Mucosa of stomach (tissue), 1 donor: ENCODE measurements around the gene RASGRP3.

Experiments used
- H3K27me3 ChIP-seq: one replicate; pipeline ENCODE4 v1.7.0; 2013; ENCODE audit warnings: mild to moderate bottlenecking, low read length; ENCODE audit not compliant: control insufficient read depth, insufficient read depth
- H3K36me3 ChIP-seq: one replicate; pipeline ENCODE4 v1.7.0; 2013; ENCODE audit warnings: low read length; ENCODE audit not compliant: control insufficient read depth, insufficient read depth
- H3K4me1 ChIP-seq: one replicate; pipeline ENCODE4 v1.7.0; 2013; ENCODE audit warnings: mild to moderate bottlenecking, low read length; ENCODE audit not compliant: control insufficient read depth, insufficient read depth
- H3K4me3 ChIP-seq: one replicate; pipeline ENCODE4 v1.7.0; 2013; ENCODE audit warnings: low read length
- H3K9ac ChIP-seq: one replicate; pipeline ENCODE4 v1.7.0; 2013; ENCODE audit warnings: mild to moderate bottlenecking, low read length, moderate library complexity
- H3K9me3 ChIP-seq: one replicate; pipeline ENCODE4 v1.7.0; 2013; ENCODE audit warnings: mild to moderate bottlenecking, low read length, moderate library complexity; ENCODE audit not compliant: control insufficient read depth
- donor health status: Pancreatic carcinoma.

RASGRP3 gene

DNA sequence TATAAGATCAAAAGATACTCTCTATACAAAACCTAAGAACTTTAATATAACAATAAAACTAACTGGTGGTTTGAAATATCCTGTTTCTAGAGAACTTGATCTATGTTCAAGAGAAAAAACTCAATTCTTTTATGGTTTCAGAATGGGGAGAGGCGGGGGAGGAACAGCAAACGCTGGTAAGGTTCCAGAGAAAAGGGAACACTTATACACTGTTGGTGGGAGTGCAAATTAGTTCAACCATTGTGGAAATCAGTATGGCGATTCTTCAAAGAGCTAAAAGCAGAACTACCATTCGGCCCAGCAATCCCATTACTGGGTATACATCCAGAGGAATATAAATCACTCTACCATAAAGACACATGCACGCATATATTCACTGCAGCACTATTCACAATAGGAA, 105.4 kb downstream of the RASGRP3 start:
- Histone ChIP-seq H3K4me3 (no peak overlapping the region), H3K9ac (no peak overlapping the region), H3K4me1 (no peaks in the 10 kb centered on the region), H3K9me3 (no peaks in the 10 kb centered on the region), H3K27me3 (no peaks in the 10 kb centered on the region), H3K36me3 (no peaks in the 10 kb centered on the region)

DNA sequence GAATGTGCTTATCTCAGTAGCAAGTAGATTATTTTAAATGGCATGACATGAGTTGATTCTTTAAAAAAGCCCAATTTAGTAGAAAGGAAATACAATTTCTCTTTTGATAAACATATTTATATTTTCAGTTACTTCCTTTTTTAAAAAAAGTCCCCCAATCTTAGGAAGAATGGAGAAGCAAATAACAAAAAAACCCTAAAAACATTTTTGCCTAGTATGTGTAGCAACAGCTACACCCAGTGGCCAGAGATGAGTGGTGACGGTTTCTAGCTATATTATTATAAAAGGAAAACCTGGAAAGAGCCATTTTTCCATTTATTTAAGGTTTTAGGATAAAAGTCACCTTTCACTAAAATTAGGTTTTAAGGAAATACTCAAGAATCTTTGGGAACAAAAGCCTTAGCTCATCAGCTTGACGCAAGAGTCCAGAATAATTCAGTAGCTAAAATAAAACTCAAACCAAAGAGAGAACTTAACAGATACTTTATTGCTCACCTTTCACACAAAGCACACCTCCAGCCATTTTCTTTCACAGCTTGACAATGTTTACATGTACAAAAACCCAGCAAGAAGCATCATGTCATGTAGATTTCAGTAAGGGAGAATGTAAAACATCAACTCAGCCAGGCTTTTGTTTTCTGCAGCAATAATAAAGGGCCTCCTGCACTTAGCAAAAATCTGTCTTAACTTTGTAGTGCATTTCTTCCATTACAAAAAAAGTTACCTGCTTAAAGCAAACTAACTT, 106.9 kb downstream of the RASGRP3 start:
- Histone ChIP-seq H3K4me1 (no peaks in the 10 kb centered on the region), H3K9ac (no peak overlapping the region), H3K9me3 (no peaks in the 10 kb centered on the region), H3K36me3 (no peaks in the 10 kb centered on the region), H3K4me3 (no peak overlapping the region), H3K27me3 (no peaks in the 10 kb centered on the region)

DNA sequence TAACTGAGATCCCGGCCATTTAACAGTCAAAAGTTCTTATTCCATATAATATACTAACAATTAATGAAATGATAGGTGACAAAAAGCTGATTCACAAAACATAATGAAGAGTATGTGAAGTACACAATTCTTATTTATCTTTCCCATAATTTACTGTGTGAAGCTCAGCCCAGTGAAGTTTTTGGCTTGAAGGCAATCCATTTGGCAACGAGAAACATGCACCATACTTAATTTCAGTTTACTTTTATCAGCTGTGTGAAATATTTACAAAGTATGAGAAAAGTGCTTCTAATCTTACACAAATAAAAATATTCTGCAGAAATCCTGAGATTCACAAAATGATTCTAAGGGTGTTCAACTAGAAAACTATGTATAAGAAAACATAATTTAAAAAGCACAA, 110.3 kb downstream of the RASGRP3 start:
- Histone ChIP-seq H3K4me3 (no peak overlapping the region), H3K27me3 (no peaks in the 10 kb centered on the region), H3K9me3 (no peaks in the 10 kb centered on the region), H3K9ac (no peak overlapping the region), H3K4me1 (no peaks in the 10 kb centered on the region), H3K36me3 (no peaks in the 10 kb centered on the region)

DNA sequence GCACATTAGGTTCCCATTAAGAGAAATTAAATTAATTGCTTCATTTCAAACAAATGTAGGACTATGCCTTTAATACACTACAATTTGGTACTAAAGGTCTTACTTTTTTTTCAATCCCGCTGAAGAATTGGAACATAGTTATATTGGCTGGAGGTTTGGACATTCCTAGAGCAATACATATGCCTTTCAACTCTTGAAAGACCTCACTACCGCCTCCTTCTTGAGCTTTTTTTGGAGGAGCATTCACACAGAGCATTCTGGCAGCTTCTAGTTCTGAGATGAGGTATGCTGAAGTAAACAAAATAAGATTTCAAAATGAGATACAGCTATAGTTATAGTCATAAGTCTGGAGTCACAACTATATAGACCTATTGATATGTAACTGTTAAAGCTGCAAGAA, 111.8 kb downstream of the RASGRP3 start:
- no peak overlapping the region for H3K4me3 ChIP-seq
- no peaks in the 10 kb centered on the region for H3K4me1 ChIP-seq
- no peaks in the 10 kb centered on the region for H3K36me3 ChIP-seq
- H3K9me3 ChIP-seq: no peaks in the 10 kb centered on the region
- H3K9ac ChIP-seq: no peak overlapping the region
- H3K27me3 ChIP-seq: no peaks in the 10 kb centered on the region

DNA sequence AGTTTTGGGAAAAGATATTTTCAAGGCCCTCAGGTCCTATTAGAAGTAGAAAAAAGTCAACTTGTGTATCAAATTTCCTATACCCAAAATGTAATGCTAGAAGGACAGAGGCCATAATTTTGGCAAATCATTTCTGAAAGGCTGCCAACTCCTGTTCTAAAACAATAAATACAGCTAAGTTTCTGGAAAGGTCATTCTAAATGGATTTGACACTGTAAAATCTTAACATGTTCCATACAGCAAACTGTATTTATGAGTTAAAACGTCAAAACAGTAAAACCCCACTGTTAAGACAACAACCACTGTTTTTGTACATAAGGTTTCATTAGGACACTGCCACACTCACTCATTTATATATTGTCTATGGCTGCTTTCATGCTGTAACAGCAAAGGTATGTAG, 113.0 kb downstream of the RASGRP3 start:
- Histone ChIP-seq H3K4me3 (no peak overlapping the region), H3K4me1 (peaks cover 8% of the 10 kb centered on the region), H3K9ac (no peak overlapping the region), H3K27me3 (no peaks in the 10 kb centered on the region), H3K36me3 (no peaks in the 10 kb centered on the region), H3K9me3 (no peaks in the 10 kb centered on the region)

DNA sequence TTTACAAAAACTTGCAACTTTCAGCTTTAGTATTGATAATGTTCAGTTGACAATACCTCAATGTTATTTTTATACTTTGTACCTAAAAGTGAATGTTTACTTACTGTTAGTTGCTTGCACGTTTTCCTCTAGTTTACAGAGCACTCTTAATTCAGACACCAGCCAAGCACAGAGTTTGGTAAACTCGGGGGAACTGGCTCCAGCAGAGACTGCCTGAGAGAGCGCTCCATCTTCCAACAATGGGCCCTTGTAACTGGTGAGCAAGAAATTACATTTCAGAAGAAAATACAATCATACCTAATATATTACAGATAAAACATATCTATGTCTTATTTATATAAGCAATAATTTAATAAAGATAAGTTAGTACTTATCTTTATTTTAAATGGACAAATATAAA, 118.9 kb downstream of the RASGRP3 start:
- Histone ChIP-seq H3K9me3 (no peaks in the 10 kb centered on the region), H3K36me3 (no peaks in the 10 kb centered on the region), H3K4me3 (no peak overlapping the region), H3K27me3 (no peaks in the 10 kb centered on the region), H3K4me1 (peaks cover 23% of the 10 kb centered on the region), H3K9ac (no peak overlapping the region)

DNA sequence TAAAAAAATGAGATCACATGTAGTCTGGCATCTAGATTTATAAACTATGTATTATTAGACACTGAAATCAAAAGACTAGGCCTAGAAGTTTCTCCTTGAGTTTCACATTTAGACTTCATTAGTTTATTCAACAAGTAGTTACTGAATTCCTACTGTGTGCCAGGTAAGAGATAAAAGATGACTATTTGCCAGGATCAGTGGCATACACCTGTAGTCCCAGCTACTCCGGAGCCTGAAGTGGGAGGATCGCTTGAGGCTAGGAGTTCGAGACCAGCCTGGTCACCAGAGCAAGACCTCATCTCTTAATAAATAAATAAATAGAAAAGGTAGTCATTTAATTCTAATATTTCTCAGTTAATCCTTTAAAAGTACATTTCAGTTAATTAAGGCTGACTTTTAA, 120.6 kb downstream of the RASGRP3 start:
- H3K36me3 ChIP-seq: no peaks in the 10 kb centered on the region
- no peak overlapping the region for H3K4me3 ChIP-seq
- H3K4me1 ChIP-seq: peaks cover 23% of the 10 kb centered on the region
- H3K9ac ChIP-seq: no peak overlapping the region
- H3K27me3 ChIP-seq: no peaks in the 10 kb centered on the region
- H3K9me3 ChIP-seq: no peaks in the 10 kb centered on the region

DNA sequence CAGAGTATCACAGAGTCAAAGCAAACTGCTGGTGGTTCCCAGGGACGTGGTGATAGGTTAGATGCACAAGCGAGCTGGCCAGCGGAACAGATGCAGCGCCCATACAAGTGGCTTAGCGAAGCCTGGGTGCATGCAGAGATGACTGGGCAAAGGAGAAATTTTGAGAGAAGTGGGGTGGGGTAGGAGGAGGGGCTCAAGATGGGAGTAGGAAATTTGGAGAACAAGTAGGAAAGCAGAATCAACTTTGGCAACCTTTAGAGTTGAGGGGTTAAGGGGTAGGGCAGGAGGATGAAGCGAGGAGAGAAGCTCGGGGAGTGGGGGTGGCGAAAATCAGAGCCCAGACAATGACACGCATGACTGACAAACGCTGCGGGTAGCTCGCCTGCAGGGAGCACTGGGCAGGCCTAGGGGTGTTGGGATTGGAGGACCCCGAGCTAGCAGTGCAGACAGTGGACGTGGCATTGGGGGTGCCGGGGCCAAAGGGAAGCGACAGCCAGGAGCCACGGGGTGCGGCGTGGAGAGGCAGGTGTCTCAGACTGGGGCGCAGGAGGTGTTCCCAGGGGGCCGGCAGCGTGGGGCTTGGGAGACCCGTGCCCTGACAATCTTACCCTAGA, 122.2 kb downstream of the RASGRP3 start:
- peak overlapping the region; percentile 44 for H3K4me3 ChIP-seq
- H3K4me1 ChIP-seq: peaks cover 19% of the 10 kb centered on the region
- no peaks in the 10 kb centered on the region for H3K36me3 ChIP-seq
- no peaks in the 10 kb centered on the region for H3K9me3 ChIP-seq
- peak overlapping the region; percentile 81 for H3K9ac ChIP-seq
- H3K27me3 ChIP-seq: no peaks in the 10 kb centered on the region

DNA sequence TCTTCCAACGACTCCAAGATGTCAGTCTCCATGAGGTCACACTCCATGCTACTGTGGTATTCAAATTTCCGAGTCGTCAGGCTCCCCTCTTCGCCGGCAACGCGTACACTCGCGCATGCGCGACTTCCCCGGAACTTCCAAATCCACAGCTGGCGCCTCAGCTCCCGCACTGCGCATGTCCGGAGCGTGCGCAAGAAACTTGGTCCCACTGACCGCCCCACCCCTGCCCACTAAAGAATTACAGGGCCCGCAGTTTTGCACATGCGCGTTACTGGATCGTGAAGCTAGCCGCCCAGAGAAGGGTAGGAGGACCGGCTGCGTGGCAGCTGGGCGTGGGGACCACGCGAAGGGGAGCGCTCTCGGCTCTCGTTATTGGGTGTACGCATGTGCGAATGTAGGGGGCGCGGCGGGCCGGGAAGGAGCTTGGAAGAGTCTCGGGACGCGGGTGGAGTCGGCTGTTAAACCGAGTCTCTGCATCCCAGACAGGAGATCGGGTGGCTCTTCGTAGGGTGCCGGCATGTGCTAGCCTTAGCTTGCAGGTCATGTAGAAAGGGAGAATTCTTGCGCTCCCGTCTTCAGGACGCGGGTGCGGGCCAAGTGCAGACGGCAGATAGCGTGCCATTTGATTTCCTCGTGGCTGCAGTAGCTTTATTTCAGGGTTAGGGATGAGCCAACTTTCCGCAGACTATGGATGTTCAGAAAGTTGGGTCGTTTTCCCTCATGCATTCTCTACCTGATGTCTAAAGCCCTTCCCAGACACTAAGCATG, 122.9 kb downstream of the RASGRP3 start, which contains the start of gene FAM98A:
FAM98A (minus strand) TSS at position 125 of the 768 bp plus-strand sequence; CDS start at position 47, 78 bp downstream.
- Histone ChIP-seq H3K36me3 (no peaks in the 10 kb centered on the region), H3K4me3 (peak within 1 kb of the TSS; percentile 44), H3K27me3 (no peaks in the 10 kb centered on the region), H3K9ac (peak within 1 kb of the TSS; percentile 81), H3K9me3 (no peaks in the 10 kb centered on the region), H3K4me1 (peaks cover 15% of the 10 kb centered on the region)

DNA sequence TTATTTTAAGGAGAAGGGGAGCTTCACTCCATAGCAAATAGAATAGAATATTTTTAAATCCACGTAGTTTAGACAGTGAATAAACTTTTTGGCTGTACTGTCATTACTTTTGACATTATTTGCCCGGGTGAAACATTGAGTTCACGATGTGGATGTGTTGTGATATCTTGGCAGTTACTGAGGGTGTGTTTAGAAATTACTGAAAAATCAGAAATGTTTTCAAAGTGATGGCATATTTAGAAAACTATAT, 123.4 kb downstream of the RASGRP3 start:
- Histone ChIP-seq H3K36me3 (no peaks in the 10 kb centered on the region), H3K4me1 (peaks cover 15% of the 10 kb centered on the region)

DNA sequence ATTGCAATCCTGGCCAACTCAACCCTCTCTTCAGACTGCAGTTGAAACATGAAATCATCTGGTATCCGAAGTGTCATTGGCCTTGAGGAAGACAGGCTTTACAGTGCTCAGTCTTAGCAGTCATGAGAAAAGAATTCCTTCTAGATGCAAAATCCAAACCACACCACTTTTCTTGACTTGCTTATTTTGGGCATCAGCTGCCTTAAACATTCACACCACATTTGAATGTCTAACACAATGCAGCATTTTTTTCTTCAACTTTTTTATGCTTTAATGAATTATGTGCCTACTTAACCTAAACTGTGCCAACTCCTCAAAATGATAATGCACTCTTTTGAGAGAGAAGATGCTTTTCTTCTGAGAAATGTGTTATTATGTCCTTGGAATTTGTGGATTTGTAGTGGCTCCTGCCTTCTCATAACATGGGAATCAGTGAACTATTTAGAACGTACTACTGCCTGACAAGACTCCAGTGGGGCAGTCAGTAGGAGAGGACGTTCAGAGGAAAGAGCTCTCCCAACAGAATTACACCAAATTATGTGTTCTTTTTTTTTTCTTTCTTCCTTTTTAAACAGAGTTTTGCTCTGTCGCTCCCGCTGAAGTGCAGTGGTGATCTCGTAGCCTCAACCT, 125.9 kb downstream of the RASGRP3 start:
- Histone ChIP-seq H3K4me1 (peaks cover 15% of the 10 kb centered on the region), H3K27me3 (no peaks in the 10 kb centered on the region), H3K36me3 (no peaks in the 10 kb centered on the region), H3K9ac (no peak overlapping the region), H3K9me3 (no peaks in the 10 kb centered on the region), H3K4me3 (no peak overlapping the region)

More for the DNA sequence above, 123.4 kb downstream of the RASGRP3 start:
- peak overlapping the region; percentile 56 for H3K9ac ChIP-seq
- no peaks in the 10 kb centered on the region for H3K9me3 ChIP-seq
- peak overlapping the region; percentile 44 for H3K4me3 ChIP-seq
- no peaks in the 10 kb centered on the region for H3K27me3 ChIP-seq

DNA sequence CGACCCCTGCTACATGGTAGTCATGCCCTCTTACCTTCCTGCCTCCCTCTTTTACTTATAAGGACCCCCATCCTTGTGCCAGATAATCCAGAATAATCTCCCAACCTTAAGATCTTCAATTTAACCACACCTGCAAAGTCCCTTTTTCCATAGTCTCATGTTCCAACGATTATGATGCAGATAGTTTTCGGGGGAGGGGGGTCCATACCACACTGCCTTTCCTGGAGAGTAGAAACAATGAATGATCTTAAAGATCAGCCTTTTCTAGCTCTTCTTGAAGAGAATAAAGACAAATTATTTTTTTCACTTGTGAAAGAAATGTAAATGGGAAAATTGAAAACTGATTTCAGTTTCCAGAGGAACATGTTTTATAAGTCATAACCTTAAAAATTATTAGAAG, 127.0 kb downstream of the RASGRP3 start:
- H3K9me3 ChIP-seq: no peaks in the 10 kb centered on the region
- H3K27me3 ChIP-seq: no peaks in the 10 kb centered on the region
- no peak overlapping the region for H3K4me3 ChIP-seq
- no peak overlapping the region for H3K9ac ChIP-seq
- peaks cover 5% of the 10 kb centered on the region for H3K4me1 ChIP-seq
- H3K36me3 ChIP-seq: no peaks in the 10 kb centered on the region
